A549 (cell line): ENCODE results near the gene SPTBN4.

ENCODE experiments used
- CHD2 ChIP-seq: fragments of 150-350 bp; IDR thresholded peaks from 2 replicates; pipeline ENCODE4 v1.6.1; 2014; ENCODE audit warnings: low read length; ENCODE audit not compliant: partially characterized antibody
- CTCF ChIP-seq: fragments of >200 bp; sonication (Bioruptor Twin); formaldehyde crosslinking; IDR thresholded peaks from 3 replicates; pipeline ENCODE4 v1.5.1; 2016
- EHMT2 ChIP-seq: fragments of 200-600 bp; sonication (generic); IDR thresholded peaks from 2 replicates; pipeline ENCODE4 v1.6.1; 2016; ENCODE audit warnings: antibody characterized with exemption, low read depth, mild to moderate bottlenecking, moderate library complexity
- ELK1 ChIP-seq: fragments of 150-350 bp; IDR thresholded peaks from 2 replicates; pipeline ENCODE4 v1.6.1; 2014; ENCODE audit warnings: low read depth, mild to moderate bottlenecking, low read length
- EP300 ChIP-seq, 2 experiments: fragments of >200 bp; sonication (Bioruptor Twin); formaldehyde crosslinking; IDR thresholded peaks; 2 replicates in 1 of 2; 3 replicates in 1 of 2; pipeline ENCODE4 v1.6.1; 2016 to 2017
- FOXS1 ChIP-seq: fragments of 250-450 bp; sonication (Bioruptor Pico); IDR thresholded peaks from 2 replicates; pipeline ENCODE4 v1.5.0; 2020; ENCODE audit warnings: mild to moderate bottlenecking, moderate library complexity
- HDAC2 ChIP-seq: fragments of 200-600 bp; sonication (generic); IDR thresholded peaks from 2 replicates; pipeline ENCODE4 v1.6.1; 2016
- HOXA7 ChIP-seq: fragments of 250-450 bp; sonication (Bioruptor Pico); IDR thresholded peaks from 2 replicates; pipeline ENCODE4 v1.5.0; 2020; ENCODE audit warnings: mild to moderate bottlenecking, moderate library complexity
- MAX ChIP-seq: IDR thresholded peaks from 2 replicates; pipeline ENCODE4 v1.6.1; 2012
- POLR2A ChIP-seq: IDR thresholded peaks from 2 replicates; pipeline ENCODE4 v1.6.1; 2012; ENCODE audit warnings: mild to moderate bottlenecking, low read length
- RAD21 ChIP-seq, 2 experiments: fragments of >200 bp in 1 of 2; sonication (Bioruptor Twin) in 1 of 2; formaldehyde crosslinking in 1 of 2; IDR thresholded peaks in 1 of 2; conservative IDR thresholded peaks in 1 of 2; 2 replicates in 1 of 2; 3 replicates in 1 of 2; pipeline ENCODE4 v1.6.1; 2012 to 2018; ENCODE audit warnings: inconsistent platforms in 1 of 2
- RCOR1 ChIP-seq: fragments of 150-350 bp; IDR thresholded peaks from 2 replicates; pipeline ENCODE4 v1.6.1; 2014; ENCODE audit warnings: antibody characterized with exemption, low read length, low read depth
- RNF2 ChIP-seq: fragments of 200-600 bp; sonication (generic); IDR thresholded peaks from 2 replicates; pipeline ENCODE4 v1.6.1; 2016; ENCODE audit warnings: low read depth, mild to moderate bottlenecking, antibody characterized with exemption, moderate library complexity, borderline replicate concordance
- USF2 ChIP-seq: fragments of 450-650 bp; IDR thresholded peaks from 2 replicates; pipeline ENCODE4 v1.6.1; 2014; ENCODE audit warnings: antibody characterized with exemption

GRCh38 chr19:40472516-40472915 lies 5.7 kb downstream of the SPTBN4 start:
- TF ChIP-seq CTCF = no peak
- no peak for TF ChIP-seq FOXS1
- no peak for TF ChIP-seq RCOR1
- TF ChIP-seq EP300 (IDR thresholded peaks at IDR 0.05) = no peak
- TF ChIP-seq HOXA7 (CRISPR knock-in tag) = no peak
- TF ChIP-seq ELK1 = no peak
- no peak for TF ChIP-seq RNF2
- no peak for TF ChIP-seq POLR2A
- no peak for TF ChIP-seq EHMT2
- TF ChIP-seq MAX = no peak
- no peak for TF ChIP-seq CHD2
- no peak for TF ChIP-seq RAD21 (conservative IDR thresholded peaks at IDR 0.05 in 1 of 2, IDR thresholded peaks at IDR 0.05 in 1 of 2)
- TF ChIP-seq USF2 = no peak
- no peak for TF ChIP-seq HDAC2
